Smooth muscle cell (in vitro differentiated cells): Measurements from ENCODE around the gene KLHL3. TPM values are rescaled to one million over a fixed set of nuclear protein-coding genes. Genes with fewer than 3 reads are reported as not detected.
A peak's percentile ranks its signal among the peaks of the same experiment; 100 is the strongest.
"Not testable (repeated sequence)": the region's sequence is repeated elsewhere in the genome, so short reads cannot be mapped to it uniquely, and the experiment has no call there.

Experiments used
- DNase-seq: peaks from one replicate; lab custom pipeline; 2025; ENCODE audit not compliant: unreplicated experiment; lab: John Stamatoyannopoulos, UW
- H2AFZ ChIP-seq: fragments of 200-600 bp; sonication (generic); 2 replicates; pipeline ENCODE4 v1.6.0; 2016; ENCODE audit warnings: antibody characterized with exemption, low read depth, mild to moderate bottlenecking
- H3F3A ChIP-seq: fragments of 200-600 bp; sonication (generic); 2 replicates; pipeline ENCODE4 v1.6.0; 2017; ENCODE audit warnings: antibody characterized with exemption, low read depth
- H3K27ac ChIP-seq: fragments of 200-600 bp; sonication (generic); 2 replicates; pipeline ENCODE4 v1.5.1; 2016; ENCODE audit warnings: low read depth, mild to moderate bottlenecking
- H3K27me3 ChIP-seq: fragments of 200-600 bp; sonication (generic); 2 replicates; pipeline ENCODE4 v1.6.1; 2016; ENCODE audit warnings: low read depth, mild to moderate bottlenecking
- H3K36me3 ChIP-seq: fragments of 200-600 bp; sonication (generic); 2 replicates; pipeline ENCODE4 v1.5.1; 2016; ENCODE audit warnings: low read depth
- H3K4me1 ChIP-seq: fragments of 200-600 bp; sonication (generic); 2 replicates; pipeline ENCODE4 v1.5.1; 2016; ENCODE audit warnings: low read depth
- H3K4me2 ChIP-seq: fragments of 200-600 bp; sonication (generic); 2 replicates; pipeline ENCODE4 v1.6.0; 2016; ENCODE audit warnings: mild to moderate bottlenecking
- H3K4me3 ChIP-seq: fragments of 200-600 bp; sonication (generic); 2 replicates; pipeline ENCODE4 v1.5.1; 2016; ENCODE audit warnings: mild to moderate bottlenecking
- H3K79me2 ChIP-seq: fragments of 200-600 bp; sonication (generic); 2 replicates; pipeline ENCODE4 v1.6.0; 2016; ENCODE audit warnings: low read depth, mild to moderate bottlenecking
- H3K9ac ChIP-seq: fragments of 200-600 bp; sonication (generic); 2 replicates; pipeline ENCODE4 v1.6.0; 2016; ENCODE audit warnings: low read depth
- H3K9me3 ChIP-seq: fragments of 200-600 bp; sonication (generic); replicated peaks from 2 replicates; pipeline ENCODE4 v1.5.1; 2016; ENCODE audit warnings: low read depth
- H4K20me1 ChIP-seq: fragments of 200-600 bp; sonication (generic); 2 replicates; pipeline ENCODE4 v1.6.0; 2016; ENCODE audit warnings: low read depth
- CTCF ChIP-seq: fragments of 200-600 bp; sonication (generic); IDR thresholded peaks from 2 replicates; pipeline ENCODE4 v1.5.1; 2017; ENCODE audit warnings: borderline replicate concordance, mild to moderate bottlenecking, antibody characterized with exemption; ENCODE audit not compliant: insufficient read depth, poor library complexity, severe bottlenecking
- WGBS: methylation state at CpG from one replicate; pipeline ENCODE4 v1.1.7; 2016; ENCODE audit warnings: low lambda C conversion rate; 5-methylcytosine and 5-hydroxymethylcytosine counted together
- polyA plus RNA-seq: library from polyadenylated mRNA; unstranded; fragments of >200 nt; fragmentation: Nextera tagmentation; extraction: Ambion mirVana; gene quantifications from 2 replicates; pipeline ENCODE4 v1.2.1, GENCODE V29; 2016
- total RNA-seq: library from RNA; depleted of rRNA; stranded (reverse); fragments of >200 nt; gene quantifications from 2 replicates; pipeline ENCODE4 v1.2.3, GENCODE V29; 2014

KLHL3 gene
- total and polyA plus RNA-seq, 2 experiments from 2014 or later, result 3.6 to 9.1 TPM

- Histone ChIP-seq H3K4me1 (no peaks in the 10 kb centered on the region), H2AFZ (no peak overlapping the region), H4K20me1 (no peaks in the 10 kb centered on the region), H3K4me3 (no peak overlapping the region), H3K27me3 (no peaks in the 10 kb centered on the region), H3K36me3 (peaks cover 5% of the 10 kb centered on the region), H3K9ac (no peak overlapping the region), H3K27ac (peak overlapping the region; percentile 46), H3K4me2 (peak overlapping the region; percentile 35), H3K79me2 (no peaks in the 10 kb centered on the region), H3F3A (peaks cover 6% of the 10 kb centered on the region), H3K9me3 (no peaks in the 10 kb centered on the region)
- DNase-seq, result no peak
- TF ChIP-seq CTCF, result no peak
- WGBS, result 37% methylated on average over 3 of the region's 3 CpGs
Observed at GRCh38 chr5:137649228-137649935, 86.5 kb downstream of the KLHL3 start.

- Histone ChIP-seq H3K36me3 (peaks cover 5% of the 10 kb centered on the region), H2AFZ (no peak overlapping the region), H3K4me3 (no peak overlapping the region), H3F3A (peaks cover 6% of the 10 kb centered on the region), H3K27me3 (no peaks in the 10 kb centered on the region), H3K9me3 (no peaks in the 10 kb centered on the region), H3K79me2 (no peaks in the 10 kb centered on the region), H4K20me1 (no peaks in the 10 kb centered on the region), H3K27ac (peak overlapping the region; percentile 46), H3K9ac (no peak overlapping the region), H3K4me1 (no peaks in the 10 kb centered on the region), H3K4me2 (peak overlapping the region; percentile 35)
- no peak for DNase-seq
- TF ChIP-seq CTCF, result no peak
- WGBS, result 59% methylated on average over 5 of the region's 5 CpGs
Observed at GRCh38 chr5:137648361-137648760, 87.5 kb downstream of the KLHL3 start.

GRCh38 chr5:137647401-137647800 lies 88.5 kb downstream of the KLHL3 start:
- Histone ChIP-seq H3K27ac (no peak overlapping the region), H3K4me1 (no peaks in the 10 kb centered on the region), H3K27me3 (no peaks in the 10 kb centered on the region), H3F3A (peaks cover 6% of the 10 kb centered on the region), H3K36me3 (peaks cover 5% of the 10 kb centered on the region), H3K4me2 (no peak overlapping the region), H4K20me1 (no peaks in the 10 kb centered on the region), H2AFZ (no peak overlapping the region), H3K9ac (no peak overlapping the region), H3K4me3 (no peak overlapping the region), H3K79me2 (no peaks in the 10 kb centered on the region), H3K9me3 (no peaks in the 10 kb centered on the region)
- TF ChIP-seq CTCF, result no peak
- DNase-seq, result no peak
- 95% methylated on average over 11 of the region's 11 CpGs for WGBS

- TF ChIP-seq CTCF, result no peak
Observed at GRCh38 chr5:137646761-137647160, 89.1 kb downstream of the KLHL3 start.

GRCh38 chr5:137643081-137643480 lies 92.8 kb downstream of the KLHL3 start:
- H3K4me2 ChIP-seq, H3K9ac ChIP-seq, H3K27ac ChIP-seq, H3K27me3 ChIP-seq, H3K9me3 ChIP-seq, H4K20me1 ChIP-seq, DNase-seq, H2AFZ ChIP-seq, H3K4me3 ChIP-seq, H3F3A ChIP-seq, H3K36me3 ChIP-seq, H3K79me2 ChIP-seq, H3K4me1 ChIP-seq: not testable (repeated sequence)
- WGBS, result 89% methylated on average over 2 of the region's 2 CpGs

More at GRCh38 chr5:137646761-137647160, 89.1 kb downstream of the KLHL3 start:
- Histone ChIP-seq H3K27ac (no peak overlapping the region), H3K9me3 (no peaks in the 10 kb centered on the region), H3K4me3 (no peak overlapping the region), H3K79me2 (no peaks in the 10 kb centered on the region), H3K4me2 (no peak overlapping the region), H3K4me1 (no peaks in the 10 kb centered on the region), H3K27me3 (no peaks in the 10 kb centered on the region), H3K9ac (no peak overlapping the region), H3K36me3 (peaks cover 5% of the 10 kb centered on the region), H2AFZ (no peak overlapping the region), H4K20me1 (no peaks in the 10 kb centered on the region), H3F3A (peaks cover 6% of the 10 kb centered on the region)
- DNase-seq, result no peak
- 92% methylated on average over 2 of the region's 2 CpGs for WGBS
